AG04449 (cell line): ENCODE measurements around the gene CCDC149.

ENCODE experiments used
- CTCF ChIA-PET: fragments of 350-600 bp; formaldehyde crosslinking; extraction: SDS; loops from one replicate; lab custom pipeline; 2021; ENCODE audit warnings: antibody characterized with exemption; lab: Yijun Ruan, JAX
- POLR2A ChIA-PET: fragments of 400-600, 350-600 bp; formaldehyde crosslinking; extraction: SDS; loops from one replicate; lab custom pipeline; 2020; ENCODE audit warnings: antibody characterized with exemption, inconsistent platforms; lab: Yijun Ruan, JAX
- DNase-seq: peaks from one replicate; pipeline ENCODE4 v3.0.0-alpha.2; 2010; ENCODE audit warnings: low read depth, low spot score
- H3K4me3 ChIP-seq: 2 replicates; pipeline ENCODE4 v1.5.1; 2011; ENCODE audit warnings: low read depth, mild to moderate bottlenecking, control low read depth, low read length
- TF ChIP-seq, protein P1 (sequence below): IDR thresholded peaks from one replicate; pipeline ENCODE4 v1.5.1; 2011; ENCODE audit warnings: mild to moderate bottlenecking, moderate library complexity, low read length, control low read depth, inconsistent platforms; ENCODE audit not compliant: insufficient read depth; ENCODE audit errors: missing control alignments

The CCDC149 gene

DNA sequence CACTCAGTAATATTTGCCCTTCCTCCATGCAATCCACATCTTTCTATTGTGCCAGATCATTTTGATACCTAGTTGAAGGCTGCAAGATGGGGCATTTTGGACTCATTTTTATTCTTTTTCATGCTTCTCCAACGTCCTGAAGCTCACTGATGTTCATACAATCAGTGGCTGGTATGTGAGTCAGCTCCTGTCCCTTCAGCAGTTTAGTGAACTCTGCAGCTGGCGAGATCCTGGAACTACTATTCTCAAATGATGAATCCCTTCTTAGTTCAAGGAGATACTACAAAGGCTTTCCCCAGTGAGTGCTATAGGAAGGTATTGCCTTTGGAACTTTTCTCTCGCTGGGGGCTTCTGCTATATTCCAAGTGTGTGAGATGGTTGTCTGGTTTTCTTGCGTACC is 9.6 kb upstream of the CCDC149 start:
- H3K4me3 ChIP-seq, result no peak overlapping the region
- no peak for DNase-seq
- TF ChIP-seq, protein P1, sequence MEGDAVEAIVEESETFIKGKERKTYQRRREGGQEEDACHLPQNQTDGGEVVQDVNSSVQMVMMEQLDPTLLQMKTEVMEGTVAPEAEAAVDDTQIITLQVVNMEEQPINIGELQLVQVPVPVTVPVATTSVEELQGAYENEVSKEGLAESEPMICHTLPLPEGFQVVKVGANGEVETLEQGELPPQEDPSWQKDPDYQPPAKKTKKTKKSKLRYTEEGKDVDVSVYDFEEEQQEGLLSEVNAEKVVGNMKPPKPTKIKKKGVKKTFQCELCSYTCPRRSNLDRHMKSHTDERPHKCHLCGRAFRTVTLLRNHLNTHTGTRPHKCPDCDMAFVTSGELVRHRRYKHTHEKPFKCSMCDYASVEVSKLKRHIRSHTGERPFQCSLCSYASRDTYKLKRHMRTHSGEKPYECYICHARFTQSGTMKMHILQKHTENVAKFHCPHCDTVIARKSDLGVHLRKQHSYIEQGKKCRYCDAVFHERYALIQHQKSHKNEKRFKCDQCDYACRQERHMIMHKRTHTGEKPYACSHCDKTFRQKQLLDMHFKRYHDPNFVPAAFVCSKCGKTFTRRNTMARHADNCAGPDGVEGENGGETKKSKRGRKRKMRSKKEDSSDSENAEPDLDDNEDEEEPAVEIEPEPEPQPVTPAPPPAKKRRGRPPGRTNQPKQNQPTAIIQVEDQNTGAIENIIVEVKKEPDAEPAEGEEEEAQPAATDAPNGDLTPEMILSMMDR, result no peak
- ChIA-PET CTCF (interaction anchor here (1.9 kb wide), 1 partner anchor 57 kb away, joined by 4 read pairs; no protein-coding TSS in a partner anchor), POLR2A (no interaction called here)

- POLR2A ChIA-PET, result no interaction called here
These were observed 8.6 kb upstream of the CCDC149 start for GRCh38 chr4:24921491-24921890.

GRCh38 chr4:24920008-24920407 is 7.2 kb upstream of the CCDC149 start:
- no peak for DNase-seq
- H3K4me3 ChIP-seq, result no peak overlapping the region
- TF ChIP-seq, protein P1, result no peak
- ChIA-PET POLR2A (no interaction called here), CTCF (interaction anchor here (1.4 kb wide), 1 partner anchor 61 kb away, joined by 5 read pairs; no protein-coding TSS in a partner anchor)

More at GRCh38 chr4:24921491-24921890, 8.6 kb upstream of the CCDC149 start:
- H3K4me3 ChIP-seq, result no peak overlapping the region
- TF ChIP-seq, protein P1, result no peak
- CTCF ChIA-PET, result no interaction called here
- no peak for DNase-seq

DNA sequence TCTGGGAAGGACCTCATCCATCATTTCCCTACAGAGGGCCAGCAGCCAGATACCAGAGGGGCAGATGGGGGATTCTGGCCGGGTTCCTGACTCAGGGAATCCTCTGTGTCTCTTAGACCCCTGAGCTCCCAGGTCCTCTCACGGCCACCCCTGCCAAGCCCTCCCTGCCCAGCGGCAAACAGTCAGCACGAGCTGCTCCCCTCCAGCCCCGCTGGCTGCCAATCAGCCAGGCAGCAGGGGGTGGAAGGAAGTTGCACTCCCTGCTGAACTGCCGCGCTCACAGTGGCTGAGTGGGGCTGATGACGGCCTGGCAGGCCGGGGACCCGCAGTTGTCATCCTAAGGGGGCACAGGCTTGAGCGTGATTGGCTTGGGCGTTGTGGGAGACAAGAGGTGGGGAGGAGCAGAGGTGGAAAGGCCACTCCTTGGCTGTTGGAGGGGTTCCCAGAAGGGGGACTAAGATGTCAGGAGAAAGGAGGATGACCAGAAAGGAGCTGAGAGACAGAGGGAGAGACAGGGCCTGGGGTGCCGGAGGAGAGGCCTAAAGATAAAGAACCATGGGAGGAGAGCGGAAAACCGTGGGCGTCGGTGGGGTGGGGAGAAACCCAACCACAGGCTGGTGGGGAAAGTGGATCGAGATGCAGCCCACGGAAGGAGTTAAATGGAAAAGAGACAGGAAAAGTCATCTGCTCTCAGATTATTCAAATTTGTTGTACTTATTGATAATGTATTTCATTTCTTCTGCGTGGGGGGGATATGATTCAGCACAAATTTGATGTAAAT is 4.4 kb upstream of the CCDC149 start:
- H3K4me3 ChIP-seq, result no peak overlapping the region
- DNase-seq, result no peak
- TF ChIP-seq, protein P1, result no peak
- POLR2A ChIA-PET, result no interaction called here
- CTCF ChIA-PET, result no interaction called here

- DNase-seq, result no peak
- POLR2A ChIA-PET, result no interaction called here
These were observed 2.5 kb upstream of the CCDC149 start for GRCh38 chr4:24915121-24915922.

More at GRCh38 chr4:24915121-24915922, 2.5 kb upstream of the CCDC149 start:
- no peak overlapping the region for H3K4me3 ChIP-seq
- TF ChIP-seq, protein P1, result peak; percentile 4
- CTCF ChIA-PET, result interaction anchor here (1.0 kb wide), 1 partner anchor 194 kb away, joined by 3 read pairs; no protein-coding TSS in a partner anchor
